Measurements from ENCODE around the gene MEMO1.

MEMO1 gene

GRCh38 chr2:31983762-31984467 is 26.9 kb downstream of the MEMO1 start:
- Histone ChIP-seq H3K9me3 (no peaks in the 10 kb centered on the region), H3K27me3 (no peaks in the 10 kb centered on the region), H3K36me3 (peaks cover 4% of the 10 kb centered on the region), H3K4me1 (ENCODE audit: control insufficient read depth in 1 of 2, insufficient read depth in 1 of 2, low read depth in 1 of 2, low read length in 1 of 2) (peaks cover 0 to 7% of the 10 kb centered on the region in 2 experiments), H3K4me3 (ENCODE audit: low read depth in 1 of 2, low read length in 1 of 2) (no peak overlapping the region), H3K27ac (no peak overlapping the region)
- no peak for TF ChIP-seq CTCF (IDR thresholded peaks at IDR 0.05)

- Histone ChIP-seq H3K36me3 (no peaks in the 10 kb centered on the region), H3K4me1 (ENCODE audit: control insufficient read depth in 1 of 2, insufficient read depth in 1 of 2, low read depth in 1 of 2, low read length in 1 of 2) (peaks cover 0 to 7% of the 10 kb centered on the region in 2 experiments), H3K27ac (peak overlapping the region; percentile 64), H3K4me3 (ENCODE audit: low read depth in 1 of 2, low read length in 1 of 2) (no peak overlapping the region), H3K9me3 (no peaks in the 10 kb centered on the region), H3K27me3 (no peaks in the 10 kb centered on the region)
- no peak for TF ChIP-seq CTCF (IDR thresholded peaks at IDR 0.05)
Measured at GRCh38 chr2:31980674-31981356, 30.0 kb downstream of the MEMO1 start.

- Histone ChIP-seq H3K36me3 (no peaks in the 10 kb centered on the region), H3K27me3 (no peaks in the 10 kb centered on the region), H3K4me3 (ENCODE audit: low read depth in 1 of 2, low read length in 1 of 2) (no peak overlapping the region), H3K9me3 (no peaks in the 10 kb centered on the region), H3K27ac (no peak overlapping the region), H3K4me1 (ENCODE audit: control insufficient read depth in 1 of 2, insufficient read depth in 1 of 2, low read depth in 1 of 2, low read length in 1 of 2) (peaks cover 0 to 7% of the 10 kb centered on the region in 2 experiments)
- TF ChIP-seq CTCF (IDR thresholded peaks at IDR 0.05): no peak
Measured at GRCh38 chr2:31979956-31980355, 30.9 kb downstream of the MEMO1 start.

GRCh38 chr2:31979018-31979417 is 31.8 kb downstream of the MEMO1 start:
- H3K27me3 ChIP-seq: no peaks in the 10 kb centered on the region
- TF ChIP-seq CTCF (IDR thresholded peaks at IDR 0.05): no peak
- no peaks in the 10 kb centered on the region for H3K9me3 ChIP-seq
- H3K27ac ChIP-seq: no peak overlapping the region
- no peaks in the 10 kb centered on the region for H3K36me3 ChIP-seq
- no peak overlapping the region for H3K4me3 ChIP-seq (ENCODE audit: low read depth in 1 of 2, low read length in 1 of 2)
- peaks cover 0 to 7% of the 10 kb centered on the region in 2 experiments for H3K4me1 ChIP-seq (ENCODE audit: control insufficient read depth in 1 of 2, insufficient read depth in 1 of 2, low read depth in 1 of 2, low read length in 1 of 2)

GRCh38 chr2:31978436-31978835 is 32.4 kb downstream of the MEMO1 start:
- no peak overlapping the region for H3K27ac ChIP-seq

More at GRCh38 chr2:31978436-31978835, 32.4 kb downstream of the MEMO1 start:
- Histone ChIP-seq H3K27me3 (no peaks in the 10 kb centered on the region), H3K9me3 (no peaks in the 10 kb centered on the region), H3K36me3 (no peaks in the 10 kb centered on the region), H3K4me1 (ENCODE audit: control insufficient read depth in 1 of 2, insufficient read depth in 1 of 2, low read depth in 1 of 2, low read length in 1 of 2) (peaks cover 0 to 7% of the 10 kb centered on the region in 2 experiments), H3K4me3 (ENCODE audit: low read depth in 1 of 2, low read length in 1 of 2) (no peak overlapping the region)
- no peak for TF ChIP-seq CTCF (IDR thresholded peaks at IDR 0.05)

Measured in neutrophil (primary cell).